ENCODE results near the gene FGF18. TPM values are rescaled to one million over a fixed set of nuclear protein-coding genes. Genes with fewer than 3 reads are reported as not detected.

Gene FGF18
- total RNA-seq, 4 donors from 2014 or later, result 0.53 TPM; not detected in 3

GRCh38 chr5:171453988-171454387, 34.5 kb downstream of the FGF18 start:
- Histone ChIP-seq H3K4me1 (peaks cover 0 to 10% (median 0%) of the 10 kb centered on the region in 4 donors), H3K9me3 (no peaks in the 10 kb centered on the region), H3K36me3 (no peaks in the 10 kb centered on the region), H3K4me3 (no peak overlapping the region), H3K27me3 (peaks cover 0 to 3% of the 10 kb centered on the region in 2 donors), H3K27ac (no peak overlapping the region)
- DNase-seq, result no peak
- no peak for TF ChIP-seq POLR2A (IDR thresholded peaks at IDR 0.05)
- no peak for TF ChIP-seq CTCF (IDR thresholded peaks at IDR 0.05)

GRCh38 chr5:171454549-171454948, 35.1 kb downstream of the FGF18 start:
- Histone ChIP-seq H3K36me3 (no peaks in the 10 kb centered on the region), H3K9me3 (no peaks in the 10 kb centered on the region), H3K27ac (no peak overlapping the region), H3K4me3 (no peak overlapping the region), H3K4me1 (peaks cover 0 to 10% (median 0%) of the 10 kb centered on the region in 4 donors), H3K27me3 (peaks cover 0 to 3% of the 10 kb centered on the region in 2 donors)
- TF ChIP-seq POLR2A (IDR thresholded peaks at IDR 0.05) (no peak), CTCF (IDR thresholded peaks at IDR 0.05) (no peak)
- no peak for DNase-seq

GRCh38 chr5:171455522-171455921, 36.1 kb downstream of the FGF18 start:
- no peak for DNase-seq
- Histone ChIP-seq H3K9me3 (no peaks in the 10 kb centered on the region), H3K36me3 (no peaks in the 10 kb centered on the region), H3K27me3 (peaks cover 0 to 3% of the 10 kb centered on the region in 2 donors), H3K27ac (no peak overlapping the region), H3K4me3 (no peak overlapping the region), H3K4me1 (peaks cover 0 to 10% (median 0%) of the 10 kb centered on the region in 4 donors)
- TF ChIP-seq POLR2A (IDR thresholded peaks at IDR 0.05), result no peak
- no peak for TF ChIP-seq CTCF (IDR thresholded peaks at IDR 0.05)

- H3K4me3 ChIP-seq, result no peak overlapping the region
- DNase-seq, result no peak
- no peaks in the 10 kb centered on the region for H3K4me1 ChIP-seq
- H3K27me3 ChIP-seq, result no peaks in the 10 kb centered on the region
- no peaks in the 10 kb centered on the region for H3K36me3 ChIP-seq
- no peaks in the 10 kb centered on the region for H3K9me3 ChIP-seq
- no peak overlapping the region for H3K27ac ChIP-seq
- TF ChIP-seq POLR2A (IDR thresholded peaks at IDR 0.05) (no peak), CTCF (IDR thresholded peaks at IDR 0.05) (no peak)
Observed at GRCh38 chr5:171457208-171457981, 37.9 kb downstream of the FGF18 start.

GRCh38 chr5:171459839-171460238, 40.4 kb downstream of the FGF18 start:
- H3K4me3 ChIP-seq, result no peak overlapping the region
- no peaks in the 10 kb centered on the region for H3K9me3 ChIP-seq
- no peak overlapping the region for H3K27ac ChIP-seq
- no peaks in the 10 kb centered on the region for H3K36me3 ChIP-seq
- no peaks in the 10 kb centered on the region for H3K27me3 ChIP-seq
- no peaks in the 10 kb centered on the region for H3K4me1 ChIP-seq
- no peak for DNase-seq
- TF ChIP-seq CTCF (IDR thresholded peaks at IDR 0.05) (no peak), POLR2A (IDR thresholded peaks at IDR 0.05) (no peak)
